ENCODE results near the gene PCYT2.

GRCh38 chr17:81885869-81886548, 25.2 kb downstream of the PCYT2 start:
- no peak for TF ChIP-seq ZNF639 (tag by site-specific recombination; IDR thresholded peaks at IDR 0.05)
- no peak for TF ChIP-seq ZNF335 (tag by site-specific recombination; conservative IDR thresholded peaks at IDR 0.05)
- TF ChIP-seq IKZF3 (tag by site-specific recombination; IDR thresholded peaks at IDR 0.05), result no peak
- no peak for TF ChIP-seq CTCF (tag by site-specific recombination; IDR thresholded peaks at IDR 0.05)
- TF ChIP-seq ZNF223 (tag by site-specific recombination; IDR thresholded peaks at IDR 0.05), result no peak
- TF ChIP-seq ZNF610 (tag by site-specific recombination; IDR thresholded peaks at IDR 0.05; ENCODE audit: borderline replicate concordance), result no peak
- TF ChIP-seq, protein P1, sequence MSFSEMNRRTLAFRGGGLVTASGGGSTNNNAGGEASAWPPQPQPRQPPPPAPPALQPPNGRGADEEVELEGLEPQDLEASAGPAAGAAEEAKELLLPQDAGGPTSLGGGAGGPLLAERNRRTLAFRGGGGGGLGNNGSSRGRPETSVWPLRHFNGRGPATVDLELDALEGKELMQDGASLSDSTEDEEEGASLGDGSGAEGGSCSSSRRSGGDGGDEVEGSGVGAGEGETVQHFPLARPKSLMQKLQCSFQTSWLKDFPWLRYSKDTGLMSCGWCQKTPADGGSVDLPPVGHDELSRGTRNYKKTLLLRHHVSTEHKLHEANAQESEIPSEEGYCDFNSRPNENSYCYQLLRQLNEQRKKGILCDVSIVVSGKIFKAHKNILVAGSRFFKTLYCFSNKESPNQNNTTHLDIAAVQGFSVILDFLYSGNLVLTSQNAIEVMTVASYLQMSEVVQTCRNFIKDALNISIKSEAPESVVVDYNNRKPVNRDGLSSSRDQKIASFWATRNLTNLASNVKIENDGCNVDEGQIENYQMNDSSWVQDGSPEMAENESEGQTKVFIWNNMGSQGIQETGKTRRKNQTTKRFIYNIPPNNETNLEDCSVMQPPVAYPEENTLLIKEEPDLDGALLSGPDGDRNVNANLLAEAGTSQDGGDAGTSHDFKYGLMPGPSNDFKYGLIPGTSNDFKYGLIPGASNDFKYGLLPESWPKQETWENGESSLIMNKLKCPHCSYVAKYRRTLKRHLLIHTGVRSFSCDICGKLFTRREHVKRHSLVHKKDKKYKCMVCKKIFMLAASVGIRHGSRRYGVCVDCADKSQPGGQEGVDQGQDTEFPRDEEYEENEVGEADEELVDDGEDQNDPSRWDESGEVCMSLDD (tag by site-specific recombination; IDR thresholded peaks at IDR 0.05), result no peak
- no peak for TF ChIP-seq ZNF423 (tag by site-specific recombination; IDR thresholded peaks at IDR 0.05)
- no peak for TF ChIP-seq ZNF280D (tag by site-specific recombination; IDR thresholded peaks at IDR 0.05)
- TF ChIP-seq ZNF311 (tag by site-specific recombination; IDR thresholded peaks at IDR 0.05; ENCODE audit: borderline replicate concordance), result no peak
- no peak for TF ChIP-seq REPIN1 (tag by site-specific recombination; IDR thresholded peaks at IDR 0.05; ENCODE audit: low read depth)

All from HEK293 (cell line).